ENCODE data around the gene LEF1.

GRCh38 chr4:108001540-108002135 is 167.1 kb downstream of the LEF1 start:
- TF ChIP-seq, protein P1, sequence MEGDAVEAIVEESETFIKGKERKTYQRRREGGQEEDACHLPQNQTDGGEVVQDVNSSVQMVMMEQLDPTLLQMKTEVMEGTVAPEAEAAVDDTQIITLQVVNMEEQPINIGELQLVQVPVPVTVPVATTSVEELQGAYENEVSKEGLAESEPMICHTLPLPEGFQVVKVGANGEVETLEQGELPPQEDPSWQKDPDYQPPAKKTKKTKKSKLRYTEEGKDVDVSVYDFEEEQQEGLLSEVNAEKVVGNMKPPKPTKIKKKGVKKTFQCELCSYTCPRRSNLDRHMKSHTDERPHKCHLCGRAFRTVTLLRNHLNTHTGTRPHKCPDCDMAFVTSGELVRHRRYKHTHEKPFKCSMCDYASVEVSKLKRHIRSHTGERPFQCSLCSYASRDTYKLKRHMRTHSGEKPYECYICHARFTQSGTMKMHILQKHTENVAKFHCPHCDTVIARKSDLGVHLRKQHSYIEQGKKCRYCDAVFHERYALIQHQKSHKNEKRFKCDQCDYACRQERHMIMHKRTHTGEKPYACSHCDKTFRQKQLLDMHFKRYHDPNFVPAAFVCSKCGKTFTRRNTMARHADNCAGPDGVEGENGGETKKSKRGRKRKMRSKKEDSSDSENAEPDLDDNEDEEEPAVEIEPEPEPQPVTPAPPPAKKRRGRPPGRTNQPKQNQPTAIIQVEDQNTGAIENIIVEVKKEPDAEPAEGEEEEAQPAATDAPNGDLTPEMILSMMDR (IDR thresholded peaks at IDR 0.05; ENCODE audit: low read depth, low read length), result no peak
- TF ChIP-seq EZH2phosphoT487 (IDR thresholded peaks at IDR 0.05; ENCODE audit: low read depth), result no peak
